AML-193 (cell line): Measurements from ENCODE around the gene IFT122.

Experiments
- DNase-seq, 2 experiments: peaks; one replicate each; lab custom pipeline; 2025; lab: John Stamatoyannopoulos, UW

Gene IFT122

DNA sequence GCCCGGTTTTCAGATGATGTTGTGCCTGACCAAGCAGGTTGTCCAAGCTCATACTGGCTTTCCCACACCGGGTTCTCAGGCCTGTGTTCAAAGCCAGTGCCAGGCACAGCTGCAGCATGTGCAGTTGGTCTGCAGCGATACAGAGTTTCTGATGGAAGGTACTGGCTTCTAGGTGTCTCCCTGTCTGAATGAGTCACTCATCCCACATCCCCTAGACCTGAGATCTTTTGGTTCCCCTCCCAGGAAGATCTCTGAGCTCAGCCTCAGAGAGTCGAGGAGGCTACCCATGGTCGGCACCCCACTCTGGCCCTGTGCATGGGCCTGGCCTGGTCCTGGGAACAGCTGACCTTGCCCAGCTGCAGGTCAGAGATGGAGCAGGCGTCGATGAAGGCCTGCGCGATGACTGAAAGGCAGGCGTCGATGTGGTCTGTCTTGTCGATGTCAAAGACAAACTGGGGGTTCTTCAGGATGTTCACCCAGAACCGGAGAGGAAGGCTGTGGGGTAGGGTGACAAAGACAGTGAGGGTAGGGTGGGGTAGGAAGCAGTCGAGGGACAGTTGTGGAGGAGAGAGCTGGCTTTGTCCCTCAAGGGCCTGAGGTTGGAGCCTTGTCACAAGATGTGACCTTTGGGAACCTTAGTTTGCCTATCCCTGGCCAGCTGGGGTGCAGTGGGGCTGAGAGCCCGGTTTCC lies 118.2 kb downstream of the IFT122 start:
- DNase-seq = no peak

DNA sequence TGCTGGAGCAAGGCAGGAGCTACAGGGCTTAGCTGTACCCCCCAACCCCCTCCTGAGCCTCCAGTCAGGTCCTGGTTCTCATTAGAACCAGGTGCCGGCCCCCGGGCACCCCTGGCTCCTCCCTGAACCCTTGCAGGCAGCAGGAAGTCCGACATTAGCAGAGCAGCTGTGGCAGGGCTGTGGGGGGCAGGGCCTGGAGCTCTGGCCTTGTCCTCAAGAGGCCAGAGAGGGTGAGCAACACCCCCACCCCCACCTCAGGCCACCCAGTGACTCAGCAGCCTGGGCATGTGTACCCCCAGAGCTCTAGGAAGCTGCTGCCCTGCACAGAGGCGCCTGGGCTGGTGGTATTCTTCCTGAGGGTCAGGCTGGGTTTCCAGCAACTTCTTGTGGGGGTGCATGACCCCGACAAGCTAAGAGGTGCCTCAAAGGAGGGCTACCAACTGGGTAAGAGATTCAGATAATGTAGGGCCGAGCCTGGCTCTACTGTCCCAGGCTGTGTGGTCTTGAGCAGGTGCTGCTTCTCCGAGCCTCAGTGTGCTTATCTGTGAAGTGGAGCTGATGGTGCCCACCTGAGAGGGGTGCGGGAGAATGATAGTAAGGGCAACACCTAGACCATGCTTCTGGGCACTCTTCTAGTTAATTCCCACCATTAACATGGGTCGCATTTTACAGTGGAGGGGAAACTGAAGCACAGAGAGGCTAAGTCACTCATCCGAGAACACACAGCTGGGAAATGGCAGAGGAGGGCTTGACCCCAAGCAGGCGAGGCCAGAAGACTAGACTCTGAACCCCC lies 118.9 kb downstream of the IFT122 start:
- no peak for DNase-seq

DNA sequence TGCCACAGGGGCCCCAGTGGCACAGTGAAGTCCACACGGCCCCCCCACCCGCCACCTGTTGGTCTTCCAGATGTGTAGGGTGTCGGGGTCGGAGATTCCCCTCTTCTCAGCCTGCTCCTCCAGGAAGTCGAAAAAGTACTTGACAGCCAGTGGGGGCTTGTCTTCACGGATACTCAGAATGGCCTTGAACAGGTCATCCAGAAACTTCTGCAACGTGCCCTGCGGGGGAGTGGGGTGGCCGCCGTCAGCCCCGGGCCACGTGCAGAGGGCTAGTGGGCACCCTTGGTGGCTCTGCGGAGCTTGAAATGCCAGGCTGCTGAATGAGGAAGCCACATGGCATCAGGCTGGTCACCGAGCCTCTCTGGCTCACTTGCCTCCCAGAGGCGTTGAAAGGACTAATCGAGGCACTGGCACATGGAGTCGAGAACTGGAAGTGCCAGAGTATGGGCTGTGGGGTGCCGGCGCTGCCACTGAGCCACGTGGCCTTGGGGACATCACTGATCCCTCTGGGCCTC lies 119.6 kb downstream of the IFT122 start:
- DNase-seq = no peak

DNA sequence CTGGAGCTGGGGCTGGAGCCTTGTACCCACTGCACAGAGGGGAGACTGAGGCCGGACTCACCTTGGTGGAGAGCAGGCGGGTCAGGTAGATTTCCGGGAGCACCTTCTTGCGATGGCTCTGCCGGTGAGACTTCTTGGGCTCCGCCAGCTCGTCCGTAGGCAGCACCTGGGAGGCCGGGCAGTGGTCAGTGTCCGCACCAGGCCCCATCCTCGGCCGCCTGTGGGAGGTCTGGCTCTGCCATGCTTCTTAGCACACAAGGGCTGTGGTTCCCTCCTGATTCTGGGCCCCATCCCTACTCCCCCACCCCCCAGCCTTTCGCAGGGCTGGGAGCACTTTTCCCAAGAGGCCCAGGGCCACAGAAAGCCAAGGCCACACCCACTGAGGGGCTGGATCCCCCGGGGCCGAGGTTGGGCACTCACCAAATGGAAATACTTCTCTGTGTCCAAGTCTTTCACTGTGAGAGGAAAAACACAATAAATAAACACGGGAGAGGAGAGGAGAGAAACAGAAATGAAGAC lies 120.3 kb downstream of the IFT122 start:
- no peak for DNase-seq

DNA sequence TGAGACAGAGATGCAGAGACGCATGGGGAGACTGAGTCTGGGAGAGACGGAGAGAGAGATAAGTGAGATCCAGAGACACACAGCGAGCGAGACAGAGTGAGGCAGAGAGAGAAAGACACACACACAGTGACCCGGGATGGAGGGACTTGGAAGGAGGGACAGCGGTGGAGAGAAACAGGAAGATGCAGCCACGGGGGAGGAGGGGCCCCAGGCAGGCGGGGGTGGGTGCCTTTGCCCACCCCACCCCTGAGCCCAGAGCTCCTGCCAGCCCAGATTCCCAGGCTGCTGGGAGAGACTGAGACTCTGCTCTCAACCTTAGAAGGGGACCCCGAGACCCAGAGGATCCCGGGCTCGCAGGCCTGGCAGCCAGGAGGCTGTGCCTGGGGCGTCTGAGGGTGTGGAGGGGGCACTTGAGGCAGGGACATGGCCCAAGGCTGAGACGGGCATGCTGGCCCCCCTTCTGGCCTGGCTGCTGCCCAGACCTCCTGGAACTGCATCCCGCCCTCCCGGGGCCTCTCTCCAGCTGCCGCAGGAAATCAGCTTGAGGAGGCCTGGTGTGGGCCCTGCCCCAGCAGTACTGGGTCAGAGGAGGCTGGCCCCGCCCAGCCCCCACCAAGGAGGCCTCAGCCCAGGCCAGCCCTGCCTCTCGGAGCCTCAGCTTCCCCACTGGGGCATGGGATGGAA lies 121.0 kb downstream of the IFT122 start:
- DNase-seq = no peak

DNA sequence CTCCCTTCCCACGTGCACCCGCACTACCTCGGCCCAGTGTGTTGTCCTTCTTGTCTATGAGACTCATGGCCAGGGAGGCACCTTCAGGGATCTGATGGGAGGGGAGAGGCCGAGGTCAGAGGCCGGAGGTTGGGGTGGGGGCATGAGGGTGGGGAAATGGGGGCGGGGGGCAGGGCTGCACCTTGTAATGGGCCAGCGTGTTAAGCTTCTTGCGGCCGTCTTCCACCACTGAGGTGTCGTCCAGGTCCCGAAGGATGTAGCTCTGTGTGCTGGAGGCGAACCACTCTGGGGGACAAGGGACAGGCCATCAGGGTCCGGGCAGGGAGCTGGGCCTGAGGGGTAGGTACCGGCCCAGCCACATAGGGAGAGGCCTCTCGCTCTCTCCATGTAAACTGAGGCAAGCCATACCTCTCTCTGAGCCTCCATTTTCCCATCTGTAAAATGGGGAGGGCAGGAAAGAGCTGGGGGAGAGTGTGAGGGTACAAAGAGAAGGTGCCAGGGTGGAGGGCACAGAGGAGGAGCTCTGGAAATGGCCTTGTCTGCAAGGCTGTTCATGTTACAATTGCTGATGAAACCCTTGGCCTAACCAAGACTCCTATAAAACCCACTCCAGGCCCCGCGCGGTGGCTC lies 121.7 kb downstream of the IFT122 start:
- no peak for DNase-seq

DNA sequence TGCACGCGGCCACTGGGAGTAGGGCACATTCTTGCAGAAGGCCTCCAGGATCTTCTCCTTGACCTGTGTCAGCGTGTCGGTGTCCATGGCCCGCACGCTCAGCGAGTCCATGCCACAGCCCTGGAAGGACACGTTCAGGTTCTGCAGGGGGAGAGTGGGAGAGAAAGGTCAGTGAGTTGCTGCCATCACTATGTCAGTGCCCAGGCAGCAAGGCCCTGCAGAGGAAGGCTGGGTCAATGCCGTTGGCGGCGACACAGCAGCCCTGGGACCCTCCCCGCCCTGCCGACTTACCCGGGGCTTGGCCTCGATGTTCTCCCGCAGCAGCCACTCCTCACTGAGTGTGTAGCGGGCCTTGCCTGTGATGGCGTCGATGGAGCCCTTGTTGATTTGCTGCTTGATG lies 122.8 kb downstream of the IFT122 start:
- no peak for DNase-seq

DNA sequence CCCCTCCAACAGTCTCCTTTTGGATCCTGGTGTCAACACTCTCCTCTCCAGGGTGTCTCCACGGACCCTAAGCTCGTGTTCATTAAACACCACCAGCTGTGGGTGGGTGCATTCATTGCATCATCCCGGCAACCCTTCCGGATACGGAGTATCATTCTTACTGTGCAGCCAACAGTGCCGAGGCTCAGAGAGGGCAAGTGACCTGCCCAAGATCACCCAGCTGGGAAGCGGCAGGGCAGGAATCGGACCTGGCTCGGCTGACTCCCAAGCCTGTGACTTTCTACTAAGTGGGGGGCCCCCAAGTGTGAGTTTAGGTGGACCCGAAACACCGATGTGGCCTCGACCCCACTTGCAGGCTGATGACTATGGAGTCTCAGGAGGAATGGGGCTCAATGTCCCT lies 123.3 kb downstream of the IFT122 start:
- DNase-seq = no peak

DNA sequence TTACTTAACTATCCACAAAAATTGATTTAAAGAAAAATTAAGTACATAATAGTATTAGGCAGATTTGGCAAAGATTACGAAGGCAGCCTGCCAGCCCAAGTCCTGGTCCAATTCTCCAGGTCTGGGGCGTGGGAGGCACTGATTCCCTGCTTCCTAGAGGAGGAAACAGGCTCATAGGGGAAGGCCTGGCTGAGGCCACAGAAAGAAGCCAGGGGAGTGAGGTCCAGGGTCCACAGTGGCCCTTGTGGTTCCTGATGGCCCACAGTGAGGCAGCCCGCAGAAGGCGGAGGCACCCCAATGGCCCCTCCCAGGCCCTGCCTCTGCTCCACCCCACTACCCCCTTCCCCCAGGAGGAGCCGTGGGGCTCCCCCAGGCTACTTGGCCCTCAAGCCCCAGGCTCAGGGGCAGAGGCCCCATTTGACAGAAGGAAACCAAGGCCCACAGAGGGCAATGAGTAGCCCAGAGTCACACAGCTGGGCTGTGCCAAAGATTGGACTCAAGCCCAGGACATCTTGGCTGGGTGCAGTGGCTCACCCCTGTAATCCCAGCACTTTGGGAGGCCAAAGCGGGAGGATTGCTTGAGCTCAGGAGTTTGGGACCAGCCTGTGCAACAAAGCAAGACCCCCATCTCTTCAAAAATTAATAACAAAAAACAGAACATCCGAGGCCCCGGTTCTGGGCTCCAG lies 124.0 kb downstream of the IFT122 start:
- DNase-seq = no peak

DNA sequence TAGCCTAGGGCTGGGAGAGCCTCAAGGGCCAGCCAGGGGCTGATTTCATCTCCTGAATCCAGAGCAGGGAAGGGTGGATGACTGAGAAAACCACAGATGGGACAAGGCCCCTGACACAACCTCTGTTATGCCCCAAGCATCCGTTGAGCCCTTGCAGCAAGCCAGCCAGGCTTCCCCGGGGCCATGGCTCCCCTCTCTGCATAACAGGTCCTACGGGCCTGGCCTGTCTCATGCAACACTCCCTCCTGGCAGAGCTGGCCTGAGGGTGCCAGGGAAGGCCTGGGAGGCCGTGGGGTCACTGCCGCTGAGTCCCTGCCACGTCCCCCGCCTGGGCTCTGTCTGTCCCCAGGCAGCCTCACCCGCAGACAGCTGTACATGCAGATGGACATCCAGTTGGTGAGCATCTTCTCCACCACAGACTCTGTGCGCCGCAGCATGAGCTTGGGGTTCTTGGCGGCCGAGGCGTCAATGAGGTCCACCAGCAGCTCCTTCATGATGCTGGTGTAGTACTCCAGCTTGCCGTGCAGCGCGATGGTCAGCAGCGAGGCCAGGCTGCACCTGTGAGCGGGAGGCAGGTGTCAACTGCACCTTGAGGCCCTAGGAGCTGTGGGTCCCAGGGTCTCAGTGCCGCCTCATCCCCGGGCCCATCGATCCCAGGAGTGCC lies 125.1 kb downstream of the IFT122 start:
- DNase-seq = no peak

DNA sequence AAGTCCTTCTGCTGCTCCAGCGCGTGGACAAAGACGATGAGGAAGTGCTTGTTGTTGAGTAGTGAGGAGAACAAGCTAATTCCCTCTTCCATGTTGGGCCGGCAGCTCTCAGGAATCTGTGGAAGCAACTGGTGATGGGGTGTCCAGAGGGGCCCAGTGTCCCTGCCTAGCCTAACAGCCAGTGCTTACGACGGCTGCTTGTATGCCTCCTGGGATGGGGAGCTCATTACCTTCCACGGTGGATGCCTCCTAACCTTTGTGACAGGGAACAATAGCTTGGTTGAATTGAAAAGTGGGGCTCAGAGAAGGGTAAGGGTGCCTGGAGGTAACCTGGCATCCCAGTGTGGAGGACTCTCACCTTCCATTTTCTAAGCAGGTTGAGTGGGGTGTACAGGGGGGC lies 125.9 kb downstream of the IFT122 start:
- DNase-seq = no peak

DNA sequence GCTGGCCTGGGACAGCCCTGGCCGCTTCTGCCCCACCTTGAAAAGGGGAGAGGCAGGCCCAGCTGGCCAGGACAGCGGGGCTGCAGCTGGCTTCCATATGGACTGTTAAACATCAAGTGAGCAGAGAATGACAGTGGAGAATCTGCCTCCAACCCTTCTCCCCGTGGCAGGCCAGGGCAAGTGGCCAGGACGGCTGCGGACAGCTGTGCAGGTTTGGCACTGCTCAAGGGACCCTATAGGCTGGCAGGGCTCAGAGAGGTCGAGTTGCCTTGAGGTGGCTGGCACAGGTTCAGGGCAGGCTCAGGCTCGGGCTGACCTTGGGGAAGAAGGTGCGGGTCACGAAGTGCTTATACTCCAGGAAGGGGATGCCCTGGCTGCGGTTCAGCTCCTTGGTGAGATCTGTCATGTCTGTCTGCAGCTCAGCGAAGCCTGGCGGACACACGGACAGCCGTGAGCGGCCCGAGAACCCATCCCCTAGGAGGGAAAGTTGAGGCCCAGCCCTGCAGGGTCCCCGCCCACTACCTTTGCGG lies 127.2 kb downstream of the IFT122 start:
- no peak for DNase-seq

DNA sequence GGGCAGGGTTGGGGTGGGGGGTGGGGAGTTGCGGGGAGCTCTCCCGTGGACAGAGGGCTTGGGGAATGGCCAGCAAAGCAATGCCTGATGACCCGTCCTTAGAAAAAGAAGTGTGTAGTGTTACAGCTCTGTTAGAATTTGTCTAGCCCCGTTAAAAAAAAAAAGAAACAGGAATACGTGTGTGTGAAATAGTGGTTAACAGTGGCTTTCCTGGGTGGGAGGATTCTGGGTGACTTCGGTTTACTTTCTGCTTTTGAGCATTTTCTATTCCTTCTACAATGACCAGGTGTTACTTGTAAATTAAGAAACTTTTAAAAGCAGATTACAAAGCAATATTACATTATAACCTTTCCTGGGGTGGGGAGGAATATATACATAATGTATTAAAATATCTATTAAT lies 127.9 kb downstream of the IFT122 start:
- DNase-seq = no peak

DNA sequence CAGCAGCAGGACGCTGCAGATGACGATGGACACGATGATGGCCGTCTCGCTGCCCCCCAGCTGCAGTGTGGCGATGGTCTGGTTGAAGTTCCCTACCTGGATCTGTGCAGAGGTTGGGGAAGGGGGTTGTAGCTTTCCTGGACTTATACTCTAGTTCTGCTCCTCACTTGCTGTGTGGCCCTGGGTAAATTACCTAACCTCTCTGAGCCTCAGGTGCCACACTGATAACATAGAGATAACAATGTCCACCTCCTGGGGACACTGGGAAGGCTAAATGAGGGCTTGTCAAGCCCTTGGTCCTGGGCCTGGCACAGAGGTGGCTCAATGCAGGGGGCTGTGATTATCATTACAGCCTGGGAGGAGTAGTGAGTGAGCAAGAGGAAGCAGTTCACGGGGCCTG lies 129.8 kb downstream of the IFT122 start:
- no peak for DNase-seq
